NCI-H345 (cell line): ENCODE measurements around the gene CLDN3.
"Not testable (repeated sequence)": the region's sequence is repeated elsewhere in the genome, so short reads cannot be mapped to it uniquely, and the experiment has no call there.

Source experiments
- DNase-seq: peaks from one replicate; lab custom pipeline; 2025; lab: John Stamatoyannopoulos, UW

The CLDN3 gene

GRCh38 chr7:73770002-73770859 lies at the start of gene CLDN3:
CLDN3 (minus strand) TSS chr7:73770270; CDS start chr7:73770049, 221 bp downstream.
- DNase-seq: peak; percentile 92

- no peak for DNase-seq
These were observed 47.1 kb upstream of the CLDN3 start for GRCh38 chr7:73817121-73817520.

- DNase-seq: no peak
These were observed 45.4 kb upstream of the CLDN3 start for GRCh38 chr7:73815436-73815835.

GRCh38 chr7:73812996-73813395 lies 42.9 kb upstream of the CLDN3 start:
- DNase-seq: no peak

- peak; percentile 66 for DNase-seq
These were observed 41.7 kb upstream of the CLDN3 start for GRCh38 chr7:73811760-73812168.

GRCh38 chr7:73810998-73811360 lies 40.9 kb upstream of the CLDN3 start:
- no peak for DNase-seq

- DNase-seq: no peak
These were observed 39.4 kb upstream of the CLDN3 start for GRCh38 chr7:73809467-73809951.

- DNase-seq: no peak
These were observed 32.4 kb upstream of the CLDN3 start for GRCh38 chr7:73802459-73802858.

GRCh38 chr7:73801577-73801976 lies 31.5 kb upstream of the CLDN3 start:
- DNase-seq: no peak

- no peak for DNase-seq
These were observed 29.4 kb upstream of the CLDN3 start for GRCh38 chr7:73799282-73800141.

- not testable (repeated sequence) for DNase-seq
These were observed 27.1 kb upstream of the CLDN3 start for GRCh38 chr7:73797176-73797575.

- DNase-seq: not testable (repeated sequence)
These were observed 26.6 kb upstream of the CLDN3 start for GRCh38 chr7:73796656-73797055.

- not testable (repeated sequence) for DNase-seq
These were observed 25.1 kb upstream of the CLDN3 start for GRCh38 chr7:73795188-73795587.

- DNase-seq: not testable (repeated sequence)
These were observed 21.2 kb upstream of the CLDN3 start for GRCh38 chr7:73791170-73791690.

GRCh38 chr7:73789051-73789450 lies 19.0 kb upstream of the CLDN3 start:
- DNase-seq: no peak

GRCh38 chr7:73787786-73788048 lies 17.6 kb upstream of the CLDN3 start:
- not testable (repeated sequence) for DNase-seq

GRCh38 chr7:73786588-73786987 lies 16.5 kb upstream of the CLDN3 start:
- no peak for DNase-seq

GRCh38 chr7:73779517-73779916 lies 9.4 kb upstream of the CLDN3 start:
- no peak for DNase-seq

GRCh38 chr7:73778801-73779389 lies 8.8 kb upstream of the CLDN3 start:
- DNase-seq: no peak

- no peak for DNase-seq
These were observed 4.9 kb upstream of the CLDN3 start for GRCh38 chr7:73774923-73775322.

GRCh38 chr7:73773700-73774517 lies 3.8 kb upstream of the CLDN3 start:
- no peak for DNase-seq
